Gastrocnemius medialis (tissue), 4 donors: ENCODE data around the gene DPH7.

Source experiments
- POLR2A ChIP-seq, 2 donors: fragments of 450-650 bp; IDR thresholded peaks; one replicate each; pipeline ENCODE4 v1.6.1; 2017; ENCODE audit warnings: antibody characterized with exemption in 2 of 2, mild to moderate bottlenecking in 2 of 2, moderate library complexity in 2 of 2
- TF ChIP-seq, protein P1 (sequence below), 5 experiments: fragments of 450-650 bp in 3 of 5; fragments of 200-600 bp in 2 of 5; sonication (generic) in 2 of 5; IDR thresholded peaks in 4 of 5; conservative IDR thresholded peaks in 1 of 5; 1 replicate in 4 of 5; 2 replicates in 1 of 5; pipeline ENCODE4 v1.5.1; 2016 to 2019; ENCODE audit warnings: antibody characterized with exemption in 5 of 5, mild to moderate bottlenecking in 3 of 5, moderate library complexity in 3 of 5

- TF ChIP-seq, protein P1, sequence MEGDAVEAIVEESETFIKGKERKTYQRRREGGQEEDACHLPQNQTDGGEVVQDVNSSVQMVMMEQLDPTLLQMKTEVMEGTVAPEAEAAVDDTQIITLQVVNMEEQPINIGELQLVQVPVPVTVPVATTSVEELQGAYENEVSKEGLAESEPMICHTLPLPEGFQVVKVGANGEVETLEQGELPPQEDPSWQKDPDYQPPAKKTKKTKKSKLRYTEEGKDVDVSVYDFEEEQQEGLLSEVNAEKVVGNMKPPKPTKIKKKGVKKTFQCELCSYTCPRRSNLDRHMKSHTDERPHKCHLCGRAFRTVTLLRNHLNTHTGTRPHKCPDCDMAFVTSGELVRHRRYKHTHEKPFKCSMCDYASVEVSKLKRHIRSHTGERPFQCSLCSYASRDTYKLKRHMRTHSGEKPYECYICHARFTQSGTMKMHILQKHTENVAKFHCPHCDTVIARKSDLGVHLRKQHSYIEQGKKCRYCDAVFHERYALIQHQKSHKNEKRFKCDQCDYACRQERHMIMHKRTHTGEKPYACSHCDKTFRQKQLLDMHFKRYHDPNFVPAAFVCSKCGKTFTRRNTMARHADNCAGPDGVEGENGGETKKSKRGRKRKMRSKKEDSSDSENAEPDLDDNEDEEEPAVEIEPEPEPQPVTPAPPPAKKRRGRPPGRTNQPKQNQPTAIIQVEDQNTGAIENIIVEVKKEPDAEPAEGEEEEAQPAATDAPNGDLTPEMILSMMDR (IDR thresholded peaks at IDR 0.05 in 4 of 5, conservative IDR thresholded peaks at IDR 0.05 in 1 of 5): no peak
- TF ChIP-seq POLR2A (IDR thresholded peaks at IDR 0.05): no peak
These were observed 73.1 kb downstream of the DPH7 start for GRCh38 chr9:137505421-137506140.
